HFF-Myc (cell line): ENCODE measurements around the gene SPRR2B.
"Not testable (repeated sequence)": the region's sequence is repeated elsewhere in the genome, so short reads cannot be mapped to it uniquely, and the experiment has no call there.

Experiments used
- DNase-seq: peaks from one replicate; pipeline ENCODE4 v3.0.0-alpha.2; 2011; ENCODE audit warnings: low read depth; ENCODE audit errors: extremely low read depth
- H3K4me3 ChIP-seq: replicated peaks from 2 replicates; pipeline ENCODE4 v1.5.1; 2011; ENCODE audit warnings: low read depth, mild to moderate bottlenecking, control low read depth, low read length
- CTCF ChIP-seq: IDR thresholded peaks from 2 replicates; pipeline ENCODE4 v1.5.1; 2012; ENCODE audit warnings: mild to moderate bottlenecking, low read depth, low read length, control low read depth; ENCODE audit errors: missing control alignments

SPRR2B gene

GRCh38 chr1:153058826-153059784 lies 12.3 kb downstream of the SPRR2B start:
- no peak for DNase-seq
- TF ChIP-seq CTCF = no peak

DNA sequence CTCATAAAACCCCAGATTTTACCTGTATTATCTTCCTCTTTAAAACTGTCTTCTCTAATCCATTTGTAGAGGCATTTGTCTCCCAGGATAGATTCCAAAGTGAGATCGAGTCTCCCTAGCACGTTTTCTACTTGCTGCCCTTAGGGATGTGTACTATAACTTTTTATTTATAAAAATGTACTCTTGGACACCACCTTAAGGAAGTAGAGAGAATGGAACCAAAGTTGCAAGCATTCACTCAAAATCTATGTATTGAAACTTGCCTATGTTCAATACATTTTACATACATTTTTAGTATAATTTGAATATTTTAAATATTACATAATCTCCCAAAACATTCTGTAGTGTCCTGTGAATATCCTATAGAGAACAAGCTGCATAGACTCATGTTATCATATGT lies 13.3 kb downstream of the SPRR2B start:
- no peak for TF ChIP-seq CTCF
- H3K4me3 ChIP-seq = no peak overlapping the region
- DNase-seq = no peak

More at GRCh38 chr1:153058826-153059784, 12.3 kb downstream of the SPRR2B start:
- H3K4me3 ChIP-seq = no peak overlapping the region

GRCh38 chr1:153057375-153057774 lies 14.0 kb downstream of the SPRR2B start, which contains the start of gene SPRR2A:
Gene SPRR2A (minus strand): TSS chr1:153057512. CDS start chr1:153056735, 777 bp downstream.
- DNase-seq = no peak
- H3K4me3 ChIP-seq = no peak within 1 kb of the TSS
- no peak for TF ChIP-seq CTCF

DNA sequence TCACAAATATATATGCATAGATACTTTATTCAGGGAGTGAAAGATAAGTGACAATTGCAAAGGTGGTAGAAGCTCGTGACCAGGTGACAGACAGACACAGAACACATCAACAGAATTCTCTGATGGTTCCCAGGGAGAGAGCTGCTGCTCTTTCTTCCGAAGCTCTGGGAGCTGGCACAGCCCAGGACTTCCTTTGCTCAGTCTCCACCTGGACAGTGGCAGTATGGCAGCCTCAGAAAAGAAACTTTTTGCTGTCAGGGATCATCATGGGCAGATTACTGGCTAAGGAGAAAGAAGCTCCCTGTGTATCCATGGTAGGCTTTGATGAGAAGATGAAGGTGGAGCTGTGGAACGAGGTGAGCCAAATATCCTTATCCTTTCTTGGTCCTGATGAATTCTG lies 15.3 kb downstream of the SPRR2B start:
- not testable (repeated sequence) for H3K4me3 ChIP-seq, DNase-seq

DNA sequence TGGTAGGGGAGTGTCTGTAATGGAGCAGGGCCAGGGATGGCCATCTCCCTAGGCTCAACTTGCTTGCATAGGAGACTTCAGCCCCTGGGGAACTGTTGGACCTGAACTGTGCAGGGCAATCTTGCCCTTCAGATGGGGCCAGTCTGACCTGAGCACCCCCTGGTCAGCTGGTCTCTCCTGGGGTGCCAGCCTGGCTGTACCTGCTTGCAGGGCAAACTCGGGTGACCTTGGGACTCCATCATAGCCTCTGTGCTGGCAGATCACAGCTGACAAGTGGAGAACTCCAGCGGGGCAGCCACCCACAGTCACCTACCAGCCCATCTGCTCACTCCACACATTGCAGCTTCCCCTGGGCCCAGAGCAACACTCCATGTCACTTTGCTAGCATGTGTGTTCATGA lies 22.2 kb downstream of the SPRR2B start:
- no peak for TF ChIP-seq CTCF
- no peak for DNase-seq
- no peak overlapping the region for H3K4me3 ChIP-seq

GRCh38 chr1:153040950-153041631 lies 30.3 kb downstream of the SPRR2B start, which contains the start of gene SPRR2D:
Gene SPRR2D (minus strand): TSS chr1:153041120. CDS start chr1:153040346, 774 bp downstream.
- no peak for TF ChIP-seq CTCF
- DNase-seq = no peak
- H3K4me3 ChIP-seq = no peak within 1 kb of the TSS

DNA sequence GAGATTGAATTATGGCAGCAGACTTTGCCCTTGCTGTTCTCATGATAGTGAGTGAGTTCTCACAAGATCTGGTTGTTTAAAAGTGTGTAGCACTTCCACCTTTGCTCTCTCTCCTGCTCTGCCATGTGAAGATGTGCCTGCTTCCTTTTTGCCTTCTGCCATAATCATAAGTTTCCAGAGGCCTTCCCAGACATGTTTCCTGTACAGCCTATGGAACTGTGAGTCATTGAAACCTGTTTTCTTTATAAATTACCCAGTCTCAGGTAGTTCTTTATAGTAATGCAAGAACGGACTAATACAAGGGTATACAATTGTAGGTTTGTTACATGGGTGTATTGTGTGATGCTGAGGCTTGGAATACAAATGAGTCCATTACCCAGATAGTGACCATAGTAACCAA lies 36.2 kb downstream of the SPRR2B start:
- no peak for DNase-seq
- H3K4me3 ChIP-seq = no peak overlapping the region
- TF ChIP-seq CTCF = no peak
